Osteocyte (in vitro differentiated cells): ENCODE measurements around the gene CNOT9. TPM values are rescaled to one million over a fixed set of nuclear protein-coding genes. Genes with fewer than 3 reads are reported as not detected.
"Not testable (repeated sequence)": the region's sequence is repeated elsewhere in the genome, so short reads cannot be mapped to it uniquely, and the experiment has no call there.

ENCODE experiments used
- DNase-seq: peaks from one replicate; pipeline ENCODE4 v3.0.0; 2021; ENCODE audit warnings: mixed read lengths; ENCODE audit not compliant: unreplicated experiment; ENCODE audit errors: extremely low spot score
- H3K27ac Mint-ChIP-seq: one replicate; pipeline ENCODE4 v1.8.0; 2021; ENCODE audit warnings: mild to moderate bottlenecking, mixed read lengths; ENCODE audit not compliant: unreplicated experiment
- H3K27me3 Mint-ChIP-seq: one replicate; pipeline ENCODE4 v1.8.0; 2021; ENCODE audit warnings: mixed read lengths; ENCODE audit not compliant: unreplicated experiment
- H3K36me3 Mint-ChIP-seq: one replicate; pipeline ENCODE4 v1.8.0; 2021; ENCODE audit warnings: mixed read lengths; ENCODE audit not compliant: unreplicated experiment
- H3K4me1 Mint-ChIP-seq: one replicate; pipeline ENCODE4 v1.8.0; 2021; ENCODE audit warnings: mixed read lengths; ENCODE audit not compliant: unreplicated experiment
- H3K4me3 Mint-ChIP-seq: one replicate; pipeline ENCODE4 v1.8.0; 2021; ENCODE audit warnings: mild to moderate bottlenecking, moderate library complexity, mixed read lengths; ENCODE audit not compliant: unreplicated experiment
- H3K9me3 Mint-ChIP-seq: one replicate; pipeline ENCODE4 v1.8.0; 2021; ENCODE audit warnings: mixed read lengths; ENCODE audit not compliant: unreplicated experiment
- CTCF ChIP-seq: fragments of 200-600 bp; sonication (generic); IDR thresholded peaks from 2 replicates; pipeline ENCODE4 v1.5.0; 2021; ENCODE audit warnings: antibody characterized with exemption, mild to moderate bottlenecking, moderate library complexity
- total RNA-seq: library from RNA; stranded (reverse); gene quantifications from 2 replicates; pipeline ENCODE4 v1.2.1, GENCODE V29; 2021

Gene CNOT9
- total RNA-seq, 1 donor from 2014 or later: 41.6 TPM

GRCh38 chr2:218536804-218537494, 31.7 kb upstream of the CNOT9 start:
- peaks cover 29% of the 10 kb centered on the region for H3K36me3 Mint-ChIP-seq
- no peaks in the 10 kb centered on the region for H3K9me3 Mint-ChIP-seq
- no peaks in the 10 kb centered on the region for H3K27me3 Mint-ChIP-seq
- no peak for DNase-seq
- no peak for TF ChIP-seq CTCF
- no peak overlapping the region for H3K4me3 Mint-ChIP-seq
- H3K27ac Mint-ChIP-seq: no peak overlapping the region
- H3K4me1 Mint-ChIP-seq: no peaks in the 10 kb centered on the region

- Mint-ChIP-seq H3K36me3 (peaks cover 26% of the 10 kb centered on the region), H3K4me1 (no peaks in the 10 kb centered on the region), H3K27ac (no peak overlapping the region), H3K27me3 (no peaks in the 10 kb centered on the region), H3K9me3 (no peaks in the 10 kb centered on the region), H3K4me3 (no peak overlapping the region)
- no peak for DNase-seq
- TF ChIP-seq CTCF: no peak
Observed at GRCh38 chr2:218540015-218540414, 28.6 kb upstream of the CNOT9 start.

GRCh38 chr2:218546012-218546411, 22.6 kb upstream of the CNOT9 start:
- no peaks in the 10 kb centered on the region for H3K4me1 Mint-ChIP-seq
- H3K36me3 Mint-ChIP-seq: peaks cover 36% of the 10 kb centered on the region
- no peak overlapping the region for H3K27ac Mint-ChIP-seq
- no peaks in the 10 kb centered on the region for H3K27me3 Mint-ChIP-seq
- no peak for TF ChIP-seq CTCF
- no peaks in the 10 kb centered on the region for H3K9me3 Mint-ChIP-seq
- no peak for DNase-seq
- H3K4me3 Mint-ChIP-seq: no peak overlapping the region

- no peak overlapping the region for H3K27ac Mint-ChIP-seq
- H3K36me3 Mint-ChIP-seq: peaks cover 38% of the 10 kb centered on the region
- DNase-seq: no peak
- no peak overlapping the region for H3K4me3 Mint-ChIP-seq
- H3K27me3 Mint-ChIP-seq: no peaks in the 10 kb centered on the region
- H3K4me1 Mint-ChIP-seq: no peaks in the 10 kb centered on the region
- no peak for TF ChIP-seq CTCF
- H3K9me3 Mint-ChIP-seq: no peaks in the 10 kb centered on the region
Observed at GRCh38 chr2:218547511-218547910, 21.1 kb upstream of the CNOT9 start.

GRCh38 chr2:218547978-218548377, 20.7 kb upstream of the CNOT9 start:
- H3K36me3 Mint-ChIP-seq: peaks cover 40% of the 10 kb centered on the region
- DNase-seq: no peak
- H3K4me3 Mint-ChIP-seq: no peak overlapping the region
- no peaks in the 10 kb centered on the region for H3K9me3 Mint-ChIP-seq
- H3K27me3 Mint-ChIP-seq: no peaks in the 10 kb centered on the region
- TF ChIP-seq CTCF: no peak
- no peak overlapping the region for H3K27ac Mint-ChIP-seq
- H3K4me1 Mint-ChIP-seq: no peaks in the 10 kb centered on the region

- not testable (repeated sequence) for DNase-seq, H3K27me3 Mint-ChIP-seq, H3K27ac Mint-ChIP-seq, H3K9me3 Mint-ChIP-seq, H3K4me3 Mint-ChIP-seq, H3K4me1 Mint-ChIP-seq
- H3K36me3 Mint-ChIP-seq: peaks cover 49% of the 10 kb centered on the region
Observed at GRCh38 chr2:218554225-218554624, 14.4 kb upstream of the CNOT9 start.
